ENCODE results near the gene STPG1.

- TF ChIP-seq CTCF (IDR thresholded peaks at IDR 0.05; ENCODE audit: poor library complexity, severe bottlenecking) (no peak), REST (IDR thresholded peaks at IDR 0.05; ENCODE audit: borderline replicate concordance) (no peak), POLR2AphosphoS5 (IDR thresholded peaks at IDR 0.05) (no peak), EP300 (conservative IDR thresholded peaks at IDR 0.05; ENCODE audit: poor library complexity, severe bottlenecking) (no peak), TAF1 (IDR thresholded peaks at IDR 0.05; ENCODE audit: low read depth) (no peak), SMC3 (conservative IDR thresholded peaks at IDR 0.05; ENCODE audit: poor library complexity) (no peak), EZH2 (IDR thresholded peaks at IDR 0.05; ENCODE audit: borderline replicate concordance, insufficient read depth, low read length, poor library complexity, severe bottlenecking) (no peak)
Observed at GRCh38 chr1:24385160-24385940, 28.2 kb downstream of the STPG1 start.

Measured in neural cell (in vitro differentiated cells).